Breast epithelium (tissue), 4 donors: Measurements from ENCODE around the gene MATN1. TPM values are rescaled to one million over a fixed set of nuclear protein-coding genes. Genes with fewer than 3 reads are reported as not detected.

Experiments used
- DNase-seq, 2 donors: peaks; one replicate each; pipeline ENCODE4 v3.0.0-alpha.2; 2019; ENCODE audit warnings: low spot score in 2 of 2
- H3K27ac ChIP-seq, 2 donors: fragments of 200-600 bp; sonication (generic) in 1 of 2; one replicate each; pipeline ENCODE4 v1.5.1; 2016 to 2019; ENCODE audit warnings: mild to moderate bottlenecking in 1 of 2
- H3K27me3 ChIP-seq, 2 donors: fragments of 200-600 bp; sonication (generic) in 1 of 2; one replicate each; pipeline versions ENCODE4 v1.5.1 to v1.6.0; 2017 to 2019; ENCODE audit warnings: control low read depth in 1 of 2, mild to moderate bottlenecking in 1 of 2
- H3K36me3 ChIP-seq: fragments of 200-600 bp; one replicate; pipeline ENCODE4 v1.5.1; 2019
- H3K4me1 ChIP-seq, 2 donors: fragments of 200-600 bp; sonication (generic); one replicate each; pipeline ENCODE4 v1.5.1; 2016 to 2019; ENCODE audit warnings: control low read depth in 1 of 2
- H3K4me3 ChIP-seq, 3 donors: fragments of 200-600 bp; sonication (generic); 1 replicate in 2 of 3; 2 replicates in 1 of 3; pipeline ENCODE4 v1.5.1; 2016 to 2019; ENCODE audit warnings: mild to moderate bottlenecking in 3 of 3, moderate library complexity in 2 of 3
- H3K9me3 ChIP-seq, 2 donors: fragments of 200-600 bp; sonication (generic) in 1 of 2; one replicate each; pipeline ENCODE4 v1.5.1; 2016 to 2019; ENCODE audit warnings: control low read depth in 1 of 2
- CTCF ChIP-seq, 3 donors: fragments of 450-650 bp; IDR thresholded peaks; one replicate each; pipeline ENCODE4 v1.5.1; 2016 to 2017; ENCODE audit warnings: antibody characterized with exemption in 3 of 3, mild to moderate bottlenecking in 3 of 3, moderate library complexity in 3 of 3
- POLR2A ChIP-seq: fragments of 450-650 bp; IDR thresholded peaks from one replicate; pipeline ENCODE4 v1.6.1; 2016; ENCODE audit warnings: antibody characterized with exemption, mild to moderate bottlenecking, moderate library complexity
- POLR2AphosphoS5 ChIP-seq, 3 donors: sonication (generic); formaldehyde crosslinking; IDR thresholded peaks; one replicate each; pipeline ENCODE4 v1.6.1; 2017; ENCODE audit warnings: antibody characterized with exemption in 3 of 3
- intact Hi-C: fragments of 100-400 bp; cut with DNase I; formaldehyde crosslinking; loops from one replicate; pipeline ENCODE4 v1.15.1; 2023; ENCODE audit warnings: low total_unique reads
- total RNA-seq, 3 donors: library from RNA; depleted of rRNA; stranded (reverse); fragments of >200 nt; gene quantifications; one replicate each; pipeline ENCODE4 v1.1.0, GENCODE V29; 2016

MATN1 gene
- total RNA-seq, 3 donors from 2014 or later: not detected

DNA sequence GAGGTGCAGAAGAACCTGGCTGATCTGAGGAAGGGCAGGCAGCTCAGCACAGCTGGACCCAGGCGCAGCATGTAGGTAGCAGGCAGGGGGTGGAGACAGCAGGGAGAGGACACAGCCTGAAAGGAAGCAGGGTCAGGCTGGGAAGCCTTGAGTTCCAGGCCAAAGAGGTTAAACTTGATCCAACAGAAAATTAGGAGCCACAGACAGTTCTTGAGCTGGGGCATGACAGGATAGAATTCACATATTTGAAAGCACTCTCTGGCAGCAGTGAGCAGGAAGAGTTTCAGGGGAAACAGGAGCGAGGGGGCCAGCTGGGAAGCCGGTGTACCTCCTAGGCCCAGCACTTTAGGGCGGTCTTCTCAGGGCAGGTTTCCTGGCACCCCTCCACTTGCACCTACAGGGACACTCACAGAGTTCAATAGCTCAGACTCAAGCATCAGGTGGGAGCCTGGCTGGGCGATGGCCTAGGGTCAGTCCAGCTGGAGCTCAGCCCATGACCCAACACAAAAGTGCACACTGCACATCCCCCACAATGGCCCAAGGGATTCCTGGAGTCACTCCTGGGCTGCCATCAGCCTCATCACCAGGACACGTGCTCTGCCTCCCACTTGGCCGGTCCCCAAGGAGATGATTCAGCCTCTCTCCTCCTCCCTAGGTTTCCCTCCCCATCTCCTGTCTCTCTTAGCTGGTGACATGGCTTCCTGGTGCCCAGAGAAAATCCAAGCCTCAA, 22.7 kb downstream of the MATN1 start:
- peaks cover 6 to 7% of the 10 kb centered on the region in 2 donors for H3K4me1 ChIP-seq
- TF ChIP-seq CTCF (IDR thresholded peaks at IDR 0.05) (no peak), POLR2A (no peak), POLR2AphosphoS5 (IDR thresholded peaks at IDR 0.05) (peak in 2 of 3 donors; percentile 56 to 87)
- no peak overlapping the region for H3K4me3 ChIP-seq
- no peak for DNase-seq
- H3K9me3 ChIP-seq: no peaks in the 10 kb centered on the region
- no peaks in the 10 kb centered on the region for H3K27me3 ChIP-seq
- intact Hi-C loops: no loop called here
- peak overlapping the region in 1 of 2 donors; percentile 70 for H3K27ac ChIP-seq
- no peaks in the 10 kb centered on the region for H3K36me3 ChIP-seq

- peaks cover 0 to 3% of the 10 kb centered on the region in 2 donors for H3K4me1 ChIP-seq
- no peak overlapping the region for H3K4me3 ChIP-seq
- no peaks in the 10 kb centered on the region for H3K36me3 ChIP-seq
- DNase-seq: no peak
- no peaks in the 10 kb centered on the region for H3K27me3 ChIP-seq
- intact Hi-C loops: no loop called here
- H3K27ac ChIP-seq: peak overlapping the region in 1 of 2 donors; percentile 70
- no peak for TF ChIP-seq POLR2A
- TF ChIP-seq CTCF (IDR thresholded peaks at IDR 0.05): no peak
- TF ChIP-seq POLR2AphosphoS5 (IDR thresholded peaks at IDR 0.05): no peak
- no peaks in the 10 kb centered on the region for H3K9me3 ChIP-seq
Observed at GRCh38 chr1:30699762-30700161, 23.6 kb downstream of the MATN1 start.

- no peak for TF ChIP-seq CTCF (IDR thresholded peaks at IDR 0.05)
- no peak for TF ChIP-seq POLR2AphosphoS5 (IDR thresholded peaks at IDR 0.05)
- TF ChIP-seq POLR2A: no peak
- intact Hi-C loops: no loop called here
- H3K4me1 ChIP-seq: peaks cover 0 to 3% of the 10 kb centered on the region in 2 donors
- H3K9me3 ChIP-seq: no peaks in the 10 kb centered on the region
- H3K27ac ChIP-seq: peak overlapping the region; percentile 22 to 75
- DNase-seq: peak in 1 of 2 donors; percentile 28
- no peaks in the 10 kb centered on the region for H3K27me3 ChIP-seq
- no peaks in the 10 kb centered on the region for H3K36me3 ChIP-seq
- no peak overlapping the region for H3K4me3 ChIP-seq
Observed at GRCh38 chr1:30698401-30698981, 24.9 kb downstream of the MATN1 start.

DNA sequence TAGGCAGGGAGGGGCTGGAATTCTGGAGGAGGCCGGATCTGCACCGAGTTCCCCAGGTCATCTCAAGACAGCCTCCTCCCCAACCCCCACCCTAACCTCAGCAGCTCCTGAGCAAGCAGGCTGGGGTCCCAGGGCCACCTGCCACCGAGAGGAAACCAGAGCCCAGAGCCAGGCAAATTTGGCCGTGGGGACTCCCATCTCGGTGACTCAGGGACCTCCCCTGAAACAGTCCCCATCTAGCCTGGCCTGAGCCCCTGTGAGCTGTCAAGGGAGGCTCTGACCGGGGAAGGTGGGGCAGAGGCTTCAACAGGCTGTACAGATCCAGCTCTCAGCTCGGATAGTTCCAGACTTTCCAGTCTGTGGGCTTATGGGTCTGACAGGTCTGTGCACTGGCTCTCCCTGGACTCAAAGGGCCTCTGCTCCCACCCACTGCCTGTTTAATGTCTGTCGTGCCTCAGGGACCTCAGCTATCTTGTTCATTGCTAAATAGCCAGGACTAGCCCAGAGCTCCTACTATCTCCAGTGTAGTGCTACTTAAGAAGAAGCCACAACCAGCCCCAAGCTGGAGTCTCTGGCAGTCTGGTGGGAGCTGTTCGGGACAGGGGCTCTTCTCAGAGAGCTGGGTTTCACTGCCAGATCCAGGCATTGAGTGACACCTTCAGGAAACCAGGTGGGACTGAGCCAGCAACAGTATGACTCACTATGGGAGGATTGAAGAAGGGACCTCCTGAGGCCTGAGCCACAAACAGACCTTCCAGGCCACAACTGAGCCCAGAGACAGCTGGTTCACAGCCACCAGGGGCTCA, 25.6 kb downstream of the MATN1 start:
- Histone ChIP-seq H3K27me3 (no peaks in the 10 kb centered on the region), H3K36me3 (no peaks in the 10 kb centered on the region), H3K27ac (peak overlapping the region; percentile 22 to 75), H3K4me3 (no peak overlapping the region), H3K4me1 (peaks cover 0 to 3% of the 10 kb centered on the region in 2 donors), H3K9me3 (no peaks in the 10 kb centered on the region)
- TF ChIP-seq POLR2AphosphoS5 (IDR thresholded peaks at IDR 0.05) (no peak), POLR2A (no peak), CTCF (IDR thresholded peaks at IDR 0.05) (no peak)
- peak in 1 of 2 donors; percentile 34 for DNase-seq
- intact Hi-C loops: no loop called here
